Endothelial cell of umbilical vein (primary cell): Measurements from ENCODE around the gene SNX10.

Experiments used
- CTCF ChIP-seq, 2 donors: IDR thresholded peaks; 1 replicate in 1 of 2; 2 replicates in 1 of 2; pipeline ENCODE4 v1.5.1; 2011; ENCODE audit warnings: low read length in 2 of 2, mild to moderate bottlenecking in 2 of 2, moderate library complexity in 2 of 2, control low read depth in 1 of 2, inconsistent platforms in 1 of 2, low read depth in 1 of 2; ENCODE audit not compliant: insufficient read depth in 1 of 2; ENCODE audit errors: extremely low read depth in 1 of 2
- EZH2 ChIP-seq: IDR thresholded peaks from 2 replicates; pipeline ENCODE4 v1.6.1; 2012; ENCODE audit warnings: borderline replicate concordance, low read depth, mild to moderate bottlenecking, moderate library complexity, low read length, inconsistent platforms; ENCODE audit not compliant: severe bottlenecking
- FOS ChIP-seq: IDR thresholded peaks from 2 replicates; pipeline ENCODE4 v1.6.1; 2011; ENCODE audit warnings: mild to moderate bottlenecking, low read length, moderate library complexity, borderline replicate concordance; ENCODE audit not compliant: insufficient read depth
- JUN ChIP-seq: IDR thresholded peaks from 2 replicates; pipeline ENCODE4 v1.6.1; 2011; ENCODE audit warnings: borderline replicate concordance, low read depth; ENCODE audit not compliant: insufficient read length, insufficient read depth
- MAX ChIP-seq: IDR thresholded peaks from 2 replicates; pipeline ENCODE4 v1.6.1; 2011; ENCODE audit not compliant: insufficient read depth, insufficient read length
- POLR2A ChIP-seq: IDR thresholded peaks from 2 replicates; pipeline ENCODE4 v1.6.1; 2012; ENCODE audit warnings: low read depth, mild to moderate bottlenecking, control low read depth, low read length
- POLR2AphosphoS5 ChIP-seq: IDR thresholded peaks from 2 replicates; pipeline ENCODE4 v1.6.1; 2012; ENCODE audit warnings: low read depth, mild to moderate bottlenecking, control low read depth, low read length, moderate library complexity; ENCODE audit not compliant: insufficient read depth

GRCh38 chr7:26280097-26280496 is 11.6 kb upstream of the SNX10 start:
- TF ChIP-seq MAX, result no peak
- no peak for TF ChIP-seq CTCF (IDR thresholded peaks at IDR 0.05; ENCODE audit: extremely low read depth in 1 of 2, insufficient read depth in 1 of 2, low read depth in 1 of 2, low read length in 2 of 2)
- TF ChIP-seq POLR2A, result no peak
- TF ChIP-seq JUN, result no peak
- TF ChIP-seq POLR2AphosphoS5, result no peak
- no peak for TF ChIP-seq EZH2
- TF ChIP-seq FOS, result no peak
